ENCODE measurements around the gene TMEM214. TPM values are rescaled to one million over a fixed set of nuclear protein-coding genes. Genes with fewer than 3 reads are reported as not detected.
A peak's percentile ranks its signal among the peaks of the same experiment; 100 is the strongest.

The TMEM214 gene, protein sequence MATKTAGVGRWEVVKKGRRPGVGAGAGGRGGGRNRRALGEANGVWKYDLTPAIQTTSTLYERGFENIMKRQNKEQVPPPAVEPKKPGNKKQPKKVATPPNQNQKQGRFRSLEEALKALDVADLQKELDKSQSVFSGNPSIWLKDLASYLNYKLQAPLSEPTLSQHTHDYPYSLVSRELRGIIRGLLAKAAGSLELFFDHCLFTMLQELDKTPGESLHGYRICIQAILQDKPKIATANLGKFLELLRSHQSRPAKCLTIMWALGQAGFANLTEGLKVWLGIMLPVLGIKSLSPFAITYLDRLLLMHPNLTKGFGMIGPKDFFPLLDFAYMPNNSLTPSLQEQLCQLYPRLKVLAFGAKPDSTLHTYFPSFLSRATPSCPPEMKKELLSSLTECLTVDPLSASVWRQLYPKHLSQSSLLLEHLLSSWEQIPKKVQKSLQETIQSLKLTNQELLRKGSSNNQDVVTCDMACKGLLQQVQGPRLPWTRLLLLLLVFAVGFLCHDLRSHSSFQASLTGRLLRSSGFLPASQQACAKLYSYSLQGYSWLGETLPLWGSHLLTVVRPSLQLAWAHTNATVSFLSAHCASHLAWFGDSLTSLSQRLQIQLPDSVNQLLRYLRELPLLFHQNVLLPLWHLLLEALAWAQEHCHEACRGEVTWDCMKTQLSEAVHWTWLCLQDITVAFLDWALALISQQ
- polyA plus RNA-seq (2012; ENCODE audit: insufficient read length, low read depth) = 58.1 TPM

DNA sequence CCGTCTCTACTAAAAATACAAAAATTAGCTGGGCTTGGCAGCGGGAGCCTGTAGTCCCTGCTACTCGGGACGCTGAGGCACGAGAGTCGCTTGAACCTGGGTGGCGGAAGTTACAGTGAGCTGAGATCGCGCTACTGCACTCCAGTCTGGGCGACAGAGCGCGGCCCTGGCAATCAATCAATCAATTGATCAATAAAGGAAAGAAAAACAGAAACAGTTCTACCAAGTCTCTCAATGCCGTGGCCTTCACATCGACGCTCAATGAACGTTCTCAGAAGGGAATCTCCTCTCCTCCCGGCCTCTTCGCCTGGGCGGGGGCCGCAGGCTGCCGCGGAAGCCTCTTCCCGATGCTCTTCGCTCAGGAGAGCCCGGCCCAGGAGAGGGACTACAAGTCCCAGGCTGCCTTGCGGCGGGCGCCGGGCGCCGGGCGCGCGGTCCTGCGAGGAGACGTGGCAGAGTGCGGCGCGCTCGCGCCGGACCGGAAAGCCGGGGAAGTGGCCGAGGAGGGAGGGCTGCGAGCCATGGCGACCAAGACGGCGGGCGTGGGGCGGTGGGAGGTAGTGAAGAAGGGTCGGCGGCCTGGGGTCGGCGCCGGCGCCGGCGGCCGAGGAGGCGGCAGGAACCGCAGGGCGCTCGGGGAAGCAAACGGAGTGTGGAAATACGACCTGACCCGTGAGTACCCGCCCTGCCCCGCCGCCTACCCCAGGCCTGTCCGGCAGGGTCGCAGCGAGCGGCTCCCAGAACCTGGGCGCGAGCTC lies at the start of gene TMEM214:
Gene TMEM214, plus strand, starts transcription at position 471 of the 758 bp plus-strand sequence. Its CDS starts 51 bp downstream, at position 522.
- TF ChIP-seq, protein P1, sequence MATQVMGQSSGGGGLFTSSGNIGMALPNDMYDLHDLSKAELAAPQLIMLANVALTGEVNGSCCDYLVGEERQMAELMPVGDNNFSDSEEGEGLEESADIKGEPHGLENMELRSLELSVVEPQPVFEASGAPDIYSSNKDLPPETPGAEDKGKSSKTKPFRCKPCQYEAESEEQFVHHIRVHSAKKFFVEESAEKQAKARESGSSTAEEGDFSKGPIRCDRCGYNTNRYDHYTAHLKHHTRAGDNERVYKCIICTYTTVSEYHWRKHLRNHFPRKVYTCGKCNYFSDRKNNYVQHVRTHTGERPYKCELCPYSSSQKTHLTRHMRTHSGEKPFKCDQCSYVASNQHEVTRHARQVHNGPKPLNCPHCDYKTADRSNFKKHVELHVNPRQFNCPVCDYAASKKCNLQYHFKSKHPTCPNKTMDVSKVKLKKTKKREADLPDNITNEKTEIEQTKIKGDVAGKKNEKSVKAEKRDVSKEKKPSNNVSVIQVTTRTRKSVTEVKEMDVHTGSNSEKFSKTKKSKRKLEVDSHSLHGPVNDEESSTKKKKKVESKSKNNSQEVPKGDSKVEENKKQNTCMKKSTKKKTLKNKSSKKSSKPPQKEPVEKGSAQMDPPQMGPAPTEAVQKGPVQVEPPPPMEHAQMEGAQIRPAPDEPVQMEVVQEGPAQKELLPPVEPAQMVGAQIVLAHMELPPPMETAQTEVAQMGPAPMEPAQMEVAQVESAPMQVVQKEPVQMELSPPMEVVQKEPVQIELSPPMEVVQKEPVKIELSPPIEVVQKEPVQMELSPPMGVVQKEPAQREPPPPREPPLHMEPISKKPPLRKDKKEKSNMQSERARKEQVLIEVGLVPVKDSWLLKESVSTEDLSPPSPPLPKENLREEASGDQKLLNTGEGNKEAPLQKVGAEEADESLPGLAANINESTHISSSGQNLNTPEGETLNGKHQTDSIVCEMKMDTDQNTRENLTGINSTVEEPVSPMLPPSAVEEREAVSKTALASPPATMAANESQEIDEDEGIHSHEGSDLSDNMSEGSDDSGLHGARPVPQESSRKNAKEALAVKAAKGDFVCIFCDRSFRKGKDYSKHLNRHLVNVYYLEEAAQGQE (IDR thresholded peaks at IDR 0.05; ENCODE audit: insufficient read depth in 1 of 2, low read depth in 2 of 2, low read length in 2 of 2) = no peak
- TF ChIP-seq TAF1 (IDR thresholded peaks at IDR 0.05; ENCODE audit: borderline replicate concordance, insufficient read depth, low read length) = peak; percentile 61; the same call in 1 of the 2 replicates
- TF ChIP-seq FOXP2 (optimal IDR thresholded peaks at IDR 0.05; ENCODE audit: borderline replicate concordance, extremely low read depth, extremely low read length, insufficient read depth) = peak; percentile 82
- TF ChIP-seq SIN3A (IDR thresholded peaks at IDR 0.05; ENCODE audit: borderline replicate concordance, insufficient read depth, low read length) = peak; percentile 29; the same call in 1 of the 2 replicates
- peak; percentile 87 for TF ChIP-seq POLR2AphosphoS5 (IDR thresholded peaks at IDR 0.05; ENCODE audit: low read depth, low read length)

DNA sequence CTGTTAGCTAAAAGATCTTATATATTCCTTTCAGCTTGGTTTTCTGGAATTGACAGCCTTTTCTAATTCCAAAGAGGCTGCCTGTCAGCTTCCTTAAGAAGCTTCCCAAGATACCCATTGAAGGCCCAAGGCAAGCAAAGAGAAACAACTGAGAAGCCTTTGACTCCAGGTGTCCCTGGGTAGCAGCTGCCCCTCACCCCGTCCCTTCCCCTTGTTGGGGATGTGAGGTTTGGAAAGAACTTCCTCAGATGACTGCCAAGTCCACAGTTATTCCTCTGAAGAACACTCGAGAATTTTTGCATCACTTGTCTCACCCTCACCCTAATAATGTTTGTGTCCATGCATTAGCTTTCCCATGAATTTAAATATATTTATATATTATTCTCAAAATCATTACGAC lies 49.0 kb upstream of the TMEM214 start:
- no peak for TF ChIP-seq SIN3A (IDR thresholded peaks at IDR 0.05; ENCODE audit: borderline replicate concordance, insufficient read depth, low read length)
- no peak for TF ChIP-seq FOXP2 (optimal IDR thresholded peaks at IDR 0.05; ENCODE audit: borderline replicate concordance, extremely low read depth, extremely low read length, insufficient read depth)
- no peak for TF ChIP-seq TAF1 (IDR thresholded peaks at IDR 0.05; ENCODE audit: borderline replicate concordance, insufficient read depth, low read length)
- TF ChIP-seq, protein P1 (IDR thresholded peaks at IDR 0.05; ENCODE audit: insufficient read depth in 1 of 2, low read depth in 2 of 2, low read length in 2 of 2) = no peak
- no peak for TF ChIP-seq POLR2AphosphoS5 (IDR thresholded peaks at IDR 0.05; ENCODE audit: low read depth, low read length)

DNA sequence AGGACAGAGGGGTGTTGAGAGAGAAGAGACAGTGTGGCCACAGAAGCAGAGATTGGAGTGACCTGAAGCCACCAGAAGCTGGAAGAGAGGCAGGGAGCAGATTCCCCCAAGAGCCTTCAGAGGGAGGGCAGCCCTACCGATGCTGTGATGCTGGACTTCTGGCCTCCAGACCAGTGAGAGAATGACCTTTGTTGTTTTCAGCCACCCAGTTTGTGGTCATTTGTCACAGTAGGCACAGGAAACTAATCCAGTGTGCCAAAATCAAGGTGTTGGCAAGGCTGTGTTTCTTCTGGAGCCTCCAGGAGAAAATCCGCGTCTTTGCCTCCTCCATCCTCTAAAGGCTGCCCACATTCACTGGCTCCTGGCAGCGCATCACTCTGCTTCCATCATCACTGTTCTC lies 47.0 kb upstream of the TMEM214 start:
- TF ChIP-seq SIN3A (IDR thresholded peaks at IDR 0.05; ENCODE audit: borderline replicate concordance, insufficient read depth, low read length) = no peak
- no peak for TF ChIP-seq FOXP2 (optimal IDR thresholded peaks at IDR 0.05; ENCODE audit: borderline replicate concordance, extremely low read depth, extremely low read length, insufficient read depth)
- no peak for TF ChIP-seq POLR2AphosphoS5 (IDR thresholded peaks at IDR 0.05; ENCODE audit: low read depth, low read length)
- no peak for TF ChIP-seq TAF1 (IDR thresholded peaks at IDR 0.05; ENCODE audit: borderline replicate concordance, insufficient read depth, low read length)
- TF ChIP-seq, protein P1 (IDR thresholded peaks at IDR 0.05; ENCODE audit: insufficient read depth in 1 of 2, low read depth in 2 of 2, low read length in 2 of 2) = no peak

DNA sequence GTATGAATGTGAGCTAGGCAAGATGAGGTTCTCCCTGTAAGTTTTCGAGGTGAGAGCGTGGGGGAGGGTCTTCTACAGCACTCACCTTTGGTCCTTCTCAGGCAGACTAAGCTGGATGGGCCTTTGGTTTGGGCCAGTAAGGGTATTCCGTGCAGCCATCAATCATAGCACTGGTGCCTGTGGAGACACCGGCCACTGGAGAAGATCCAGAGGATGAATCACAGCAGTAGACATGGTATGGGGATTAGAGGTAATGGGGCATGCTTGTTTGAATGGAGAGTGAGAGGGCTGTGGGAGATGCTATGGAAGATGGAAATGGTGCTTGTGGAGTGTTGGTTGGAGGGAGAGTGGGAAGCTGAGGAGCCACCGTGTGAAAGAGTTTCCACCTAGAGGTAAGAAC lies 46.2 kb upstream of the TMEM214 start:
- TF ChIP-seq, protein P1 (IDR thresholded peaks at IDR 0.05; ENCODE audit: insufficient read depth in 1 of 2, low read depth in 2 of 2, low read length in 2 of 2) = no peak
- no peak for TF ChIP-seq SIN3A (IDR thresholded peaks at IDR 0.05; ENCODE audit: borderline replicate concordance, insufficient read depth, low read length)
- TF ChIP-seq TAF1 (IDR thresholded peaks at IDR 0.05; ENCODE audit: borderline replicate concordance, insufficient read depth, low read length) = no peak
- TF ChIP-seq FOXP2 (optimal IDR thresholded peaks at IDR 0.05; ENCODE audit: borderline replicate concordance, extremely low read depth, extremely low read length, insufficient read depth) = no peak
- no peak for TF ChIP-seq POLR2AphosphoS5 (IDR thresholded peaks at IDR 0.05; ENCODE audit: low read depth, low read length)

Data from PFSK-1 (cell line).